Sciatic nerve (tissue), 2 donors: ENCODE data around the gene ZNF195. TPM values are rescaled to one million over a fixed set of nuclear protein-coding genes. Genes with fewer than 3 reads are reported as not detected.
A peak's percentile ranks its signal among the peaks of the same experiment; 100 is the strongest.
"Not testable (repeated sequence)": the region's sequence is repeated elsewhere in the genome, so short reads cannot be mapped to it uniquely, and the experiment has no call there.

Experiments
- ATAC-seq: fragments of 200-7000 bp; cut with Tn5 transposase; one replicate; pipeline ENCODE4 v1.9.1; 2020; ENCODE audit warnings: mild to moderate bottlenecking, moderate library complexity
- DNase-seq: peaks from one replicate; pipeline ENCODE4 v3.0.0-alpha.2; 2020; ENCODE audit warnings: low spot score
- intact Hi-C: fragments of 100-400 bp; cut with DNase I; formaldehyde crosslinking; loops from one replicate; pipeline ENCODE4 v1.14.2; 2022
- total RNA-seq: library from RNA; stranded (reverse); fragmentation: NEBNext Ultra II Directional; extraction: Animal tissue kit (Norgen Biotek cat#: 25700); gene quantifications from one replicate; pipeline ENCODE4 v1.2.1, GENCODE V29; 2021
- donor health status: DM: no; HTN: no; CAD: no.
- donor health status: DM: no; HTN: no; CAD: no.

The ZNF195 gene
- total RNA-seq, 1 donor from 2014 or later: 21.0 TPM

DNA sequence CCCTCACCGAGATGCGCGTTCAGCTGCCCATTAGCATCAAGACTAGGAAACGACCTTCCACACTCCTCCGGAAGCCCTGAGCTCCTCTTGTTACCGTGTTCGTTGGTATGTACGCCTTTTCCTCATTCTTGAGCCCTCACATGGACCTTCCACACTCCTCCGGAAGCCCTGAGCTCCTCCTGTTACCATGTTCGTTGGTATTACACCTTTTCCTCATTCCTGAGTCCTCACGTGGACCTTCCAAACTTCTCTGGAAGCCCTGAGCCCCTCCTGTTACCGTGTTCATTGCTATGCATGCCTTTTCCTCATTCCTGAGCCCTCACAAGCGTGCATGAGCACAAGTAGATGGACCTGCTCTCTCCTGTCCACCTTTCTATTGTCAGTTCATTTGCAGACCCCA lies 52.5 kb downstream of the ZNF195 start:
- intact Hi-C loops, DNase-seq, ATAC-seq: not testable (repeated sequence)

DNA sequence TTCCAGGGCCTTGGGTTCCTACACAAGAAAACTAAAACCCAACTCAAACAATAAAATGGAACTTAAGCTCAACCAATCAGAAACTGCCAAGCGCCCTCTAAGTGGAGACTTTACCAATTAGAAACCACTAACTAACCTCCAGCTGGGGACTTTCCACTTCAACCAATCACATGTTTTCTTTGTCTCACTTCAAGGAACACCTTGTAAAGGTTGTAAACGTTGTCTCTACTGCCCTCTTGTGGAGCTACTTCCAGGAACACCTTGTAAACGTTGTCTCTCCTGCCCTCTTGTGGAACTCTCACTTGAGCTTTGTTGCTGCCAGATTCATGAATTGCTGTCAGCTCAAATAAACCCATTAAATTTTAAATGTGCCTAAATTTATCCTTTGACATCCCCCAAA lies 54.2 kb downstream of the ZNF195 start:
- intact Hi-C loops, DNase-seq: not testable (repeated sequence)
- peak; percentile 61 for ATAC-seq

Other genes with a start within 250 kb of the ZNF195 start
- 58.3 TPM for gene OSBPL5, start 213.8 kb downstream of the ZNF195 start, total RNA-seq
- not detected for gene MRGPRG, start 160.3 kb downstream of the ZNF195 start, total RNA-seq
- gene MRGPRE, start 146.7 kb downstream of the ZNF195 start, total RNA-seq: not detected